ENCODE data around the gene GNA12.

The GNA12 gene

DNA sequence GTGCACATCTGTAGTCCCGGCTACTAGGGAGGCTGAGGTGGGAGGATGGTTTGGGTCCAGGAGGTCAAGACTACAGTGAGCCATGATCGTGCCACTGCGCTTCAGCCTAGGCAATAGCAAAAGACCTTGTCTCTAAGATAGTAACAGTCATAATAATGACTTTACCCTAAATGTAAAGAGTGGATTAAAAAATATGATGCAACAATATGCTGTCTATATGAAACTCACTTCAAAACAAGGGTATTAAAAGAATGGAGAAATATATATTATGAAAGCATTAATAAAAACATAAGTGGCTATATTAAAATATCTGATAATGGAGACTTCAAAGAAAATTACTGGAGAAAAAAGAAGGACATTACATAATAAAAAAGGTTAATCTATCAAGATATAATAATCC, 5.7 kb downstream of the GNA12 start:
- no peak for DNase-seq (ENCODE audit: low spot score)

DNA sequence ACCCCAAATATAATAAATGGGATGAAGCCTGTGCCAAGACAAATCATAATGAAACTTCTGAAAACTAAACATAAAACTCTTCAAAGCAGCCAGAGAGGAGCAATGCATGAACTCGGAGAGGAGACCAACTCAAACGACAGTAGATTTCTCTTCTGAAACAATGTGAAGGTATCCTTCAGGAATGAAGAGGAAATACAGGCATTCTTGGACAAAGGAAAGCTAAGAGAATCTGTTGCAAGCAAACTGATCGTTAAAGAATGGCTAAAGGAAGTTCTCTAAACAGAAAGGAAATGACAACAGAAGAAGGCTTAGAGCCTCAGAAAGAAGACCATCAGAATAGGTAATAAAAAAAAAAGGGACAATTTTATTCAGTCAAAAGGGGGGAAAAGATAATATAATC, 6.6 kb downstream of the GNA12 start:
- no peak for DNase-seq (ENCODE audit: low spot score)

GRCh38 chr7:2834748-2835441, 9.2 kb downstream of the GNA12 start:
- DNase-seq (ENCODE audit: low spot score): no peak

- no peak for DNase-seq (ENCODE audit: low spot score)
Observed at GRCh38 chr7:2833083-2833910, 10.8 kb downstream of the GNA12 start.

- no peak for DNase-seq (ENCODE audit: low spot score)
Observed at GRCh38 chr7:2832461-2832860, 11.6 kb downstream of the GNA12 start.

- DNase-seq (ENCODE audit: low spot score): no peak
Observed at GRCh38 chr7:2830609-2831376, 13.3 kb downstream of the GNA12 start.

DNA sequence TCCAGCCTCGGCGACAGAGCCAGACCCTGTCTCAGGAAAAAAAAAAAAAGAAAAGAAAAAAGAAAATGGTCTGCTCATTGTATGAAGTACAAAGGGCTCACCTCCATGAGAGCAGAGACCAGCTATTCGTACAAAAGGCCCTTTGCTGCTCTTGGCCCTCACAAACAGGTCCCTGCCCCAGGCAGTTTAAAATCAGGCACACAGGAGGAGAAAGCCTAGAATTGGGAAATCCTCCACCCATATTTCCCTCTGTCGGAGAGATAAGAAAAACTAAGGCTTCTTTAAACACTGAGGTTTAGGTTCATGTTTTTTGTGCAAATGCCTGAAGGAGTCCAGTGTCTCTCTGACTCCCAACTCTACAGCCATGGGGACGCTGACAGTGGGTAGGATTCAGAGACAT, 15.1 kb downstream of the GNA12 start:
- DNase-seq (ENCODE audit: low spot score): no peak

- DNase-seq (ENCODE audit: low spot score): no peak
Observed at GRCh38 chr7:2826771-2827170, 17.3 kb downstream of the GNA12 start.

- DNase-seq (ENCODE audit: low spot score): no peak
Observed at GRCh38 chr7:2825559-2826227, 18.4 kb downstream of the GNA12 start.

DNA sequence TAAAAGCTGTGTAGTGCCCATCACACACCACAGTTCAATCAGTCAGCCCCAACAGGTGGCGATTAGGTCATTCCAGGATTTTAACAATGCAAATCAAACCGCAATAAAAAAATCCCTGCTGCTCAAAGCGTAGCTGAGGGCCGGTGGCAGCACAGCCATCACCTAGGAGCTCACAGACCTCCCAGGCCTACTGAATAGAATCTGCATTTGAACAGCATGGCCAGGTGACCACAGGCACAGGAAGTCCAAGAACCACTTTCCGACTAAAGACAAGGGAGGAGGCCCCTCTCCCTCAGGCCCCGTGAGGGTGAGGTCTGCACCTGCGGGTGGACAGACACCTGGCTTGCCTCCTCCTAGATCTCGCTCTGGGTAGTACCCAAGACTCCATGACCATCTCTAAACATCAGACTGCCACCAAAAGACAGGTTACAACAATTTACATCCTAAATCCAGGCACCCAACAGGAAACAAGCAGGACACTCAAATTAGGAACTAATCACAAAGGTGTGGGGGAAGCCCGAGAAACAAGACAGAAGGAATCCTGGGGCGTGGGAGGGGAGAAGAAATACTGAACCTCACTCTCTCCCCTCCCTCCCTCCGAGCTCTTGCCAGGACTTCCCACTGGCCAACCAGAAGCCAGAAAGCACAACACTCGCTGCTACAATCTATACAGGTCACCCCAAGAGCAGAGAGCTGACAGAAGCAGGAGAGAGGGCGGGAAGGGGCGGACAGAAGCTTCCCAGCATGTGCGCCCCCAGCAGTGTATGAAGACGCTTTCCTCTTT, 19.2 kb downstream of the GNA12 start:
- DNase-seq (ENCODE audit: low spot score): no peak

GRCh38 chr7:2824026-2824677, 20.0 kb downstream of the GNA12 start:
- DNase-seq (ENCODE audit: low spot score): no peak

DNA sequence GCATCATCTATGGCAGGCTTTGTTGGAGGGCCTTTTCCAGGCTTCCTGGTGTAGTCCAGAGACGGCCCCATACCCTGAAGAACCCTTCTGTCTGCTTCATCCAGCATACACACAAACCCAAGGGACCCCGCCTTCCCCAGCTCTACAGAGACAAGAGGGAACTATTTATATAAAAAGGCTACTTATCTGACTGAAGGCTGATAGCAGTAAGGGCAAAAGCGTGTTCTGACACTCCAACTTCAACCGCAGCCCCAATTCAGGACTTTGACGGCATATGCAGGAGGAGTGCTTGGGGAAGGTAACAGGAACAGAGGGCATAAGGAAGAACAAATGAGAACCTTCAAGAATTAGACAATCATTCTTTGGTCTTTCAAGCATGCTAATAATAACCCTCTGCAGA, 21.0 kb downstream of the GNA12 start:
- DNase-seq (ENCODE audit: low spot score): no peak

GRCh38 chr7:2821842-2822507, 22.1 kb downstream of the GNA12 start:
- no peak for DNase-seq (ENCODE audit: low spot score)

DNA sequence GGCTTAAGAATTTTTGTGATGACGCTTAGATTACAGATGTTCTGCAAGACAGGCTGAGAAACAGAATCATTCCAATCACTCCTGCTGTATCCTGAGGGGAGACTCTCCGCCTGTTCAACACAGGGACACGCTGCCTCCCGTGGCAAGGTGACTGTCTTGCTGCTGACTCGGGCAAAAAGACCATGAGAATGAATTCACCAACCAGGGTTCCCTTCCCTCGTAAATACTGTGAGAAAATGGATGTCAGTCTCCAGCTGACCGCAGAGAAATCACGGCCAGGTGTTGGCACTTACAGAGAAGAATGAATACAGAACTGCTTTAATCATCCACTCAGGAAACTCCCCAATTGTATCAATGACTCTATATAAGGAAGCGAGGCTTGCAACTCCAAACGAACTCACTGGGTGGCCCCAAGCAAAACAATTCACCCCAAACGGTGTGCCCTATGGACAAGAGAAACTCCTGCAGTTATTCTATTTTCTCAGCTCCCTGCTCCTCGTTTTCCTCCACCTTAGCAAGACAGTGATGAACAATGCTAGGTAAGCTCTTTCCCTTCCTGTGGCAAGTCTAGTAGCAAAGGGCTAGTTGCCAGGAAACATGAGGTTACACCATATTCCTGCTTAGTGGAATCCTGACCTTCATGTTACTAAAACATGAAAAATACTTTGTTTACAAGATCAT, 22.8 kb downstream of the GNA12 start:
- no peak for DNase-seq (ENCODE audit: low spot score)

- DNase-seq (ENCODE audit: low spot score): no peak
Observed at GRCh38 chr7:2820508-2820934, 23.6 kb downstream of the GNA12 start.

DNA sequence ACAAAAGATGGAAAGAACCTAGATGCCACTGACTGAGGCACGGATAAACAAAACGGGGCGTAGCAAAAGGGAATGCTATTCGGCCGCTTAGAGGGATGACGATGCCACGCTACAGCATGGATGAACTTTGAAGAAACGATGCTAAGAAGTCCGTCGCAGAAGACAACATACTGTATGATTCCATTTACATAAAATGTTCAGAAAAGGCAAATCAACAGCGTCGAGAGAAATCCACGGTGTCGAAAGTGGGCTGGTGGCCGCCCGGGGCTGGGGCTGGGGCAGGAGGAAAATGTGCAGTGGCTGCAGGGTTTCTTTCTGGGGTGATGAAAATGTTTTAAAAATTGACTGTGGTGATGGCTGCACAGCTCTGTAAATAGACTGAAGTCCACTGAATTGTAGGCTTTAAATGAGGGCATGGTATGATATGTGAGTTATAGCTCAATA, 24.1 kb downstream of the GNA12 start:
- DNase-seq (ENCODE audit: low spot score): no peak

- no peak for DNase-seq (ENCODE audit: low spot score)
Observed at GRCh38 chr7:2819161-2819953, 24.8 kb downstream of the GNA12 start.

- DNase-seq (ENCODE audit: low spot score): no peak
Observed at GRCh38 chr7:2818653-2819052, 25.5 kb downstream of the GNA12 start.

DNA sequence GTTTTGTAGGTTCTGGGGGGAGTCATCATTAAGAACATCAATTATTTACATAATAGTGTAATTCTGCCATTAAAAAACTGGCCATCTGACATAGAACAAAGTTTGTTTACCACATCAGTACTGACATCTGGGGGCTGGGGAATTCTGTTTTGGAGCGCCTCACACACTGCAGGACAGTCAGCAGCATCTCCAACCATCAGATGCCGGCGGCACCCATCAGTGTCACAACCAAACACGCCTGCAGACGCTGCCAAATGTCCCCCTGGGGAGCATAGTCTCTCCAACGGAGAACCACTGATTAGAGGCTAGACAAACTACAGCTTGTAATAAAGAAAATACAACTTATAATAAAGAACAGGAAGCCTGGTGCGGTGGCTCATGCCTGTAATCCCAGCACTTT, 26.0 kb downstream of the GNA12 start:
- DNase-seq (ENCODE audit: low spot score): no peak
